HCT116 (cell line): ENCODE data around the gene PRXL2C.
"Not testable (repeated sequence)": the region's sequence is repeated elsewhere in the genome, so short reads cannot be mapped to it uniquely, and the experiment has no call there.

Experiments used
- CTCF ChIP-seq, 3 experiments: fragments of 200-600 bp in 1 of 3; sonication (generic) in 1 of 3; IDR thresholded peaks in 2 of 3; conservative IDR thresholded peaks in 1 of 3; 2 replicates each; pipeline ENCODE4 v1.5.1; 2012 to 2017; ENCODE audit warnings: low read depth in 2 of 3, low read length in 2 of 3, antibody characterized with exemption in 1 of 3, borderline replicate concordance in 1 of 3, control low read depth in 1 of 3, mild to moderate bottlenecking in 1 of 3, mixed read lengths in 1 of 3, mixed run types in 1 of 3, moderate library complexity in 1 of 3; ENCODE audit not compliant: insufficient read depth in 1 of 3
- EZH2phosphoT487 ChIP-seq: fragments of 200-600 bp; IDR thresholded peaks from 2 replicates; pipeline ENCODE4 v1.6.1; 2018; ENCODE audit warnings: antibody characterized with exemption, borderline replicate concordance
- MAX ChIP-seq: IDR thresholded peaks from 2 replicates; pipeline ENCODE4 v1.6.1; 2012
- POLR2A ChIP-seq: IDR thresholded peaks from 2 replicates; pipeline ENCODE4 v1.7.0; 2011; ENCODE audit warnings: borderline replicate concordance; ENCODE audit not compliant: insufficient read depth, insufficient read length; ENCODE audit errors: extremely low read depth
- REST ChIP-seq: IDR thresholded peaks from 2 replicates; pipeline ENCODE4 v1.6.1; 2012; ENCODE audit warnings: low read depth
- YY1 ChIP-seq: IDR thresholded peaks from 2 replicates; pipeline ENCODE4 v1.6.1; 2011; ENCODE audit warnings: low read length, low read depth, moderate library complexity, mild to moderate bottlenecking; ENCODE audit not compliant: insufficient replicate concordance; ENCODE audit errors: extremely low read depth

GRCh38 chr9:96673786-96674185 lies 18.7 kb upstream of the PRXL2C start:
- not testable (repeated sequence) for TF ChIP-seq YY1; MAX; CTCF (IDR thresholded peaks at IDR 0.05 in 2 of 3, conservative IDR thresholded peaks at IDR 0.05 in 1 of 3; ENCODE audit: borderline replicate concordance in 1 of 3, insufficient read depth in 1 of 3, low read depth in 2 of 3, low read length in 2 of 3); EZH2phosphoT487; REST; POLR2A
